KOPT-K1 (cell line): ENCODE data around the gene TMEM59L.
"Not testable (repeated sequence)": the region's sequence is repeated elsewhere in the genome, so short reads cannot be mapped to it uniquely, and the experiment has no call there.

Experiments used
- H3K27ac ChIP-seq: fragments of 200-600 bp; sonication (generic); 2 replicates; pipeline ENCODE4 v1.5.1; 2016; ENCODE audit warnings: antibody characterized with exemption, mild to moderate bottlenecking, low read depth, low read length; ENCODE audit not compliant: poor library complexity, severe bottlenecking
- H3K36me3 ChIP-seq: fragments of 200-600 bp; sonication (generic); 2 replicates; pipeline ENCODE4 v1.5.1; 2017; ENCODE audit warnings: antibody characterized with exemption, mild to moderate bottlenecking, low read length, moderate library complexity; ENCODE audit not compliant: insufficient read depth
- H3K9me3 ChIP-seq: fragments of 200-600 bp; sonication (generic); 2 replicates; pipeline ENCODE4 v1.5.1; 2017; ENCODE audit warnings: antibody characterized with exemption, low read length, mild to moderate bottlenecking; ENCODE audit not compliant: insufficient read depth, poor library complexity, severe bottlenecking

The TMEM59L gene

DNA sequence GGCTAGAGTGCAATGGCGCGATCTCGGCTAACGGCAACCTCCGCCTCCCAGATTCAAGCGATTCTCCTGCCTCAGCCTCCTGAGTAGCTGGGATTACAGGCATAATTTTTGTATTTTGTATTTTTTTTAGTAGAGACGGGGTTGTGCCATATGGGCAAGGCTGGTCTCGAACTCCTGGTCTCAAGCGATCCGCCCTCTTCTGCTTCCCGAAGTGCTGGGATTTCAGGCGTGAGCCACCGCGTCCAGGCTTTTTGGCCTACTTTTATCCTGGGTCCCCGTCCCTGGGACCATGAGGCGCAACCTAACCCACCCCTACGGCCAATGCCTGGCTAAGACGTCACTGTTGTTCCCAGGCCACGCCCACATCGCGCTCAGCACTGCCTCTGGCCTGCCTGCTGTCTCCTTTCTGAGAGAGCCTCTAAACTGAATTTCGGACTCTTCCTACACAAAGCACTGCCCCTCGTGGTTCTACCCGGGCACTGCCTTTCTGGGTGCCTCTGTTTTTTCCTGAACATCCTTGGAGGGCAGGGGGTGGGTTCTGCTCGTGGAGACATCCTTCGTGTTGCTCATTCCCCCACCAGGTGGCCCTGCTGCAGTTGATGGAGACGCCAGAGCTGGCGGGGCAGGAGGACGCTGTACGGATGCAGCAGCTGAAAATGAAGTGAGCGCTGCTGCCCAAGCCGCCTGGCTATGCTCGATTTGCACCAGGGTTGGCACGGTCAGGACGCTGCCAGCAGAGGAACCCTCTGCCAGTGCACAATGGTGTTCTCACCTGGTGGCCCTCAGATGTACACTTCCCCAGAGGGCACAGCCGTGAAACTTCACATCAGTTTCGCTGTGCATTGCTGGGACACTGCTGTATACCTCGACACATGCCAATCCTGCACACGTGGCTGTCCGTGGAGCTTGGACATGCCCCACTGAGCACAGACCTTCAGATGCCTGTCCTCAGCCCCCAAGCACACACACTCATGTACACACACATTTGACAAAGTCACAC, 22.1 kb upstream of the TMEM59L start:
- peaks cover 8% of the 10 kb centered on the region; the same call in 1 of the 2 replicates for H3K36me3 ChIP-seq
- H3K27ac ChIP-seq, result no peak overlapping the region
- no peaks in the 10 kb centered on the region for H3K9me3 ChIP-seq

DNA sequence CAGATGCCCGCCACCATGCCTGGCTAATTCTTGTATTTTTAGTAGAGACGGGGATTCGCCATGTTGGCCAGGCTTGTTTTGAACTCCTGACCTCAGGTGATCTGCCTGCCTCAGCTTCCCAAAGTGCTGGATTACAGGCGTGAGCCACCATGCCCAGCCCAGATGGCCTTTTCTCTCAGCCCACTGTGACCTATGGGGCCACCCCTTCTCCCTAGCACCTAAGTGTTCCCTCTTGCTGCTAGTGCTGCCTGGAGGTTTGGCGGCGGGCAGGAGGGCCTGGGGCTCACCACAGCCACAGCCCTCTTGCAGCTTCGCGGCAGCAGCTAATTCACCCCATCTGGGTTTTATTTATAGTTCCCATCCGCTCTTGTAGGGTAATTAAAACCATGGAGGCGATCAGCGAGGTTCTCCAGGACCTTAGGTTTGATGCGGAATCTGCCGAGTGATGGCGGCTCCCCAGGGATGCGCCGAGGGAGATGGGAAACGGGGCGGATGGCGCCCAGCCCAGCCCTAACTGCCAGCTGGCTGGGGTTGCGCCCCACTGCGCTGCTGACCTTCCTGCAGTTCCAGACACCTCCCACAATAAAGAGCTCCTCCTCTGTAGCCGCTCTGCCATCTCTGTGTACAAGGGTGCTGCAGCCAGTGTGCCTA, 20.8 kb upstream of the TMEM59L start:
- Histone ChIP-seq H3K9me3 (no peaks in the 10 kb centered on the region), H3K27ac (no peak overlapping the region)

GRCh38 chr19:18592732-18593131, 19.9 kb upstream of the TMEM59L start:
- H3K27ac ChIP-seq, H3K9me3 ChIP-seq, H3K36me3 ChIP-seq: not testable (repeated sequence)

More for the DNA sequence above, 20.8 kb upstream of the TMEM59L start:
- H3K36me3 ChIP-seq, result peaks cover 8% of the 10 kb centered on the region; the same call in 1 of the 2 replicates

GRCh38 chr19:18593367-18594095, 19.1 kb upstream of the TMEM59L start:
- Histone ChIP-seq H3K27ac (no peak overlapping the region), H3K36me3 (peaks cover 8% of the 10 kb centered on the region; the same call in 1 of the 2 replicates), H3K9me3 (no peaks in the 10 kb centered on the region)

DNA sequence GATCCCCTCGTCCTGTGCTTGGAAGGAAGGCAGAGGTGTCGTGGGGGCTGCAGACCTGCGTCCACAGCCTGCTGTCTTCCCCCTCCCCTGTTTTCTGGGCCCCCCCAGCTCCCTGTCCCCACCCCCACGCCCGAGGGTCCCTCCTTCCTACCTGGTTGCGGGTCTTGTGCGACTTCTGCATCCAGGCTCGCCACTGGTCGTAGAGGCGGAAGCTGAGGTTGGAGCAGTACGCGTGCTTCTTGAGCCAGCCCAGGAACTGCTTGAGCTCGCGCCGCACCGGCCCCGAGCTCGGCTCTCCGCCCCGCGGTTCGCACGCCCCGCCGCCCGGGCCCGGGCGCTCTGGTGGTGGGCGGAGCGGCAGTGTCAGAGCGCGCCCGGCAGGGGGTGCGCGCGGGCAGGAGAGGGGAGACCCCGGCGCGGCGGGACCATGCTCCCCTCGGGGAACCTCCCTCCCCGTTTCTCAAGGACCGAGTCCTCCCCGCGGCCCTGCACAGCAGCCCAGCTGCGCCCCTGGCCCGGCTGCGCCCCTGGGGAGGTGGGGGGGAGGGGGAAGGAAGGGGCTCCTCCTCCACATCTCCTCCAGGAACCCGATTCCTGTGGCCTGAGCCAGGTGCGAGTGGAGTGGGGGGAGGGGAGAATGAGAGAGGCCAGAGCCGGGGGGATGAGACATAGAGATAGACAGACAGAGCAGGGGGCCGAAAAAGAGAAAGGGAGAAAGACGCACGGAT, 18.4 kb upstream of the TMEM59L start:
- no peaks in the 10 kb centered on the region for H3K9me3 ChIP-seq
- peaks cover 8% of the 10 kb centered on the region; the same call in 1 of the 2 replicates for H3K36me3 ChIP-seq
- peak overlapping the region; percentile 31 for H3K27ac ChIP-seq

- Histone ChIP-seq H3K9me3 (no peaks in the 10 kb centered on the region), H3K27ac (peak overlapping the region; percentile 31), H3K36me3 (peaks cover 8% of the 10 kb centered on the region; the same call in 1 of the 2 replicates)
These were observed 17.8 kb upstream of the TMEM59L start for GRCh38 chr19:18594824-18595373.

GRCh38 chr19:18595475-18595874, 17.2 kb upstream of the TMEM59L start:
- Histone ChIP-seq H3K27ac (no peak overlapping the region), H3K9me3 (no peaks in the 10 kb centered on the region), H3K36me3 (peaks cover 8% of the 10 kb centered on the region; the same call in 1 of the 2 replicates)

GRCh38 chr19:18596752-18597157, 15.9 kb upstream of the TMEM59L start:
- H3K27ac ChIP-seq, result no peak overlapping the region
- H3K9me3 ChIP-seq, result no peaks in the 10 kb centered on the region

DNA sequence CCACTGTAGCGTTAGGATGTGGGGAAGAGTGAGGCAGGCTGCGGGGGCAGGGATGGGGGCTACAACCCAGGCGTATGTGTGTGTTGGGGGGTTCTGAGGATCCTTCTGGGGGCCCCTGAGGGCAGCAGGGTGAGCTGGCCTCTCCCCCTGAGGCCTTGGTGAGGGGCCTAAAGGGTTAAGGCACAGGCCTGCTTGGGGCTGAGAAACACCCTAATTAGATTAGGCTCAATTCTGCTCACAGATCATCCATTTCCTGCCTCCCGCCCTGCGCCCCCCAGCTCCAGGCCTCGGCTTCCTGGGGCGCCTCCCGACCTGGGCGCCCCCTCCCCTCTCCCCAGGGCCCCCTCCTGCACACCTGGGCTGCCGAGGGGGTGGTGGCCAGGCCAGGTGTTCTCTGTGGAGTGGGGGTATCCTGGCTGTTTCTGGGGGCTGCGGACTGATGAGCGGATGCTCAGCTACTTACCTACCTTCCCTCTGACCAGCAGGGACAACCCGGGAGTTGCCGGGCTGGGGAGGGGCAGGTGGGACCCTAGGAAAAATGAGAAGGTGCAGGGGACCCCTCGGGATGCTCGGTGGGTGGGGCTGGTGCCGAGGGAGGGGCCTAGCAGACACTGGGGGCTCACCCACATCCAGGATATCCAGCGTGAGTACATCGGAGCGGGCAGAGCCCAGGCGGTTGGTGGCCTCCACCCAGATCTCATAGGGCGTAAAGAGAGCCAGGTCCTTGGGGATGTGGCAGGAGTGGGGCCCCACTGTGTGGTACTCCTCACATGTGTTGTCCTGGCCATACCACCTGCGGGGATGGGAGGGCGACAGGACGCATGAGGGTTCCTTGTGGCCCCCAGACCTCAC, 14.6 kb upstream of the TMEM59L start:
- H3K27ac ChIP-seq, result no peak overlapping the region
- no peaks in the 10 kb centered on the region for H3K9me3 ChIP-seq
- no peaks in the 10 kb centered on the region for H3K36me3 ChIP-seq

More at GRCh38 chr19:18596752-18597157, 15.9 kb upstream of the TMEM59L start:
- H3K36me3 ChIP-seq, result no peaks in the 10 kb centered on the region

- no peak overlapping the region for H3K27ac ChIP-seq
- no peaks in the 10 kb centered on the region for H3K36me3 ChIP-seq
- no peaks in the 10 kb centered on the region for H3K9me3 ChIP-seq
These were observed 13.2 kb upstream of the TMEM59L start for GRCh38 chr19:18599485-18599884.

DNA sequence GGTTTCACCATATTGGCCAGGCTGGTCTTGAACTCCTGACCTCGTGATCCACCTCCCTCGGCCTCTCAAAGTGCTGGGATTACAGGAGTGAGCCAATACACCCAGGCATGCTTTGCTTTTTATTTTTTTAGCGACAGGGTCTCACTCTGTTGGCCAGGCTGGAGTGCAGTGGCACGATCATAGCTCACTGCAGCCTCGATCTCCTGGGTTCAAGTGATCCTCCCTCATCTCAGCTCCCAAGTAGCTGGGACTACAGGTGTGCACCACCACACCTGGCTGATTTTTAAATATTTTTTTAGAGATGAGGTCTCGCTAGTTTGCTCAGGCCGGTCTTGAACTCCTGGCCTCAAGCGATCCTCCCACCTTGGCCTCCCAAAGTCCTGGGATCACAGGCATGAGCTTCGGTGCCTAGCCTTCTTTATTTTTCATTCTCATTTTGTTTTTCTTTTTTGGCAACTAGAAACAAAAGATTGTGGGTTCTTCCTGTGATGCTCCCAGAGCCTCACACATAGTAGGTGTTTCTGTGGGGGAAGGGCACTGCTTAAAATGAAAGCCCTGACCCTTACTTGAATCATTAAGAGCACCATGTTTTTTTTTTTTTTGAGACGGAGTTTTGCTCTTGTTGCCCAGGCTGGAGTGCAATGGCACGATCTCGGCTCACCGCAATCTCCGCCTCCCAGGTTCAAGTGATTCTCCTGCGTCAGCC, 11.8 kb upstream of the TMEM59L start:
- H3K9me3 ChIP-seq, H3K27ac ChIP-seq: not testable (repeated sequence)

GRCh38 chr19:18601875-18602274, 10.8 kb upstream of the TMEM59L start:
- no peak overlapping the region for H3K27ac ChIP-seq
- no peaks in the 10 kb centered on the region for H3K36me3 ChIP-seq
- H3K9me3 ChIP-seq, result no peaks in the 10 kb centered on the region

More for the DNA sequence above, 11.8 kb upstream of the TMEM59L start:
- not testable (repeated sequence) for H3K36me3 ChIP-seq
